ENCODE results near the gene LMNTD2.
A peak's percentile ranks its signal among the peaks of the same experiment; 100 is the strongest.

The LMNTD2 gene

DNA sequence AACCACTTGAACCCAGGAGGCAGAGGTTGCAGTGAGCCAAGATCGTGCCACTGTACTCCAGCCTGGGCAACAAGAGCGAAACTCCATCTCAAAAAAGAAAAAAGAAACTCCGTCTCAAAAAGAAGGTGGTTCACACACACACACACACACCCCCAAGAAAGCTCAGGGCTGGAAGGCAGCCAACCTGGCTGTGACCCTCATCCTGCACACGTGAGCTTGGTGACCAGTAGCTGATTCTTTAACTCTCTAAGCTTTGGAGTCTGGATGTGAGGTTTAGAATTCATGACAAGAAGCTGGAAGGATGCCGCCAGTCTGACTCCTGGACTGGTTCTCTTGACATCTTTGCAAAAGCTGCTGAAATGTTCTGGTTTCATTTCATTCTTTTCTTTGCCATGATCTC, 51.6 kb downstream of the LMNTD2 start:
- Histone ChIP-seq H3K36me3 (ENCODE audit: control insufficient read depth, insufficient read depth, low read length) (no peaks in the 10 kb centered on the region), H3K4me3 (ENCODE audit: insufficient read depth, low read depth, low read length) (no peak overlapping the region), H3K27me3 (ENCODE audit: control insufficient read depth, insufficient read depth, low read length, poor library complexity, severe bottlenecking) (peaks cover 10% of the 10 kb centered on the region), H3K4me1 (ENCODE audit: control insufficient read depth, insufficient read depth, low read length) (peaks cover 11% of the 10 kb centered on the region), H3K9me3 (ENCODE audit: control insufficient read depth, low read length) (no peaks in the 10 kb centered on the region), H3K27ac (ENCODE audit: insufficient read depth, low read depth, low read length, poor library complexity, severe bottlenecking) (no peak overlapping the region)
- WGBS, 2 experiments, result 94% methylated on average over 5 of the region's 5 CpGs

DNA sequence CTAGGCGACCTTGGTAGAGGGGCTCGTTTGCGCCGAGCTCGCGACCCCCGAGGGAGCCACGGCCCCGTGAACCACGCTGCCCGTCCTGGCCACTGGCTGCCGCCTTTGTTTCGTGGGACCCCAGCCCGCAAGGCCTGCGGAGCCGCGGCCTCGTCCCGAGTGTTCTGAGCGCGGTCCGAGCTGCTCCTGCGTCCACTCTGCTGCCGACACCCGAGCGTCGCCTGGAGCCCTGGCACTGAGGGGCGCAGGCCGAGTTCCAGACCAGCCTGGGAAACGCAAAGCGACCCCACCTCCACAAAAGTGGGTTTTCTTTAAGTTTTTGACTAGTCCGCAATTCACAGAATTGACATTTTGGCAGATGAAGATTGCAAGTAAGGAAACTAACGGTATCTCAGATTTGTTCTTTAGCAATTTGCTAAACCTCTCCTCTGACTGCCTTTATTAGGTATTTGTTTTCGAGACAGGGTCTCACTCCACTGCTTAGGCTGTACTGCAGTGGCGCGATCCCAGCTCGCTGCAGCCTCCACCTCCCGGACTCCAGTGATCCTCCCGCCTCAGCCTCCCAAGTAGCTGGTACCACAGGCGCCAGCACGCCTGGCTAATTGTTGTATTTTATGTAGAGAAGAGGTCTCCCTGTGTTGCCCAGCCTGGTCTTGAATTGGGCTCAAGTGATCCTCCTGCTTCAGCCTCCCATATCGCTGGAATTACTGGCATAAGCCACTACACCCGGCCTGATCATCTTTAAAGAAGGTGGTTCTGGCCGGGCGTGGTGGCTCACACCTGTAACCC, 52.6 kb downstream of the LMNTD2 start:
- peak overlapping the region; percentile 26 for H3K27ac ChIP-seq (ENCODE audit: insufficient read depth, low read depth, low read length, poor library complexity, severe bottlenecking)

DNA sequence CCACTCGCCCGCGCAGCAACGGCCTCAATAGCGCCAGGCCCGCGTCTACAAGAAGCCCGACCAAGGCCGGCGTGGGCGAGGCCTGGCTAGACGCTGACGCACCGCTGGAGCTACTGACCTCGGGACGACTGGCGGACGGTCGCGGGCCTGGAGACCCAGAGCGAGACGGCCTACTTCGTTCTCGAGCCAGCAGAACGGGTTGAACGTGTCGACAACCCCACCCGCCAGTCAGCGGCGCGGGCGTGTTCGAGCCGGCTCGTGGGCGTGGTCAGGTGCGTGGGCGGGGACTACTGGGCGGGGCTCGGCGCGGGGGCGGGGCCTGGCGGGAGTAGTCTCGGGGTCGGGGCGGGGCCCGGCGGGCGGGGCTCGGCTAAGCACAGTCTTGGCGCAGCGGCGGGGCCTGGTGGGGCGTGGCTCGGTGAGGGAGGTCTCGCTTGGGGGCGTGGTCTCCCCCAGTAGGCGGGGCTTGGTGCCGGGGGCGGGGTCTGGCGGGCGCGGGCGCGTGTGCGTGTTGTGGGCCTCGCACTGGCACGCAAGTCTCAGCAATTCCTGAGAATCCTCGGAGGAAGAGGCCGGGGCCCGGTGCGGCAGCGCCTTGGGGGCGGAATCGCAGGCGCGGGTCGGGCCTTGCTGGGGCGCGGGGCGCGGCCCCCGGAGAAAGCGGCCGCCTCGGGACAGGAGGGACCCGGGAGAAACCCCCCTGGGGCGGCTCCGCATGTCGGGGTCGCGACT, 53.4 kb downstream of the LMNTD2 start, which contains the start of gene RNH1:
TSS of gene RNH1 (minus strand) at position 248 of the 732 bp plus-strand sequence. CDS start 5,080 bp downstream, outside the sequence.
- H3K27ac ChIP-seq (ENCODE audit: insufficient read depth, low read depth, low read length, poor library complexity, severe bottlenecking), result peak within 1 kb of the TSS; percentile 92
- H3K27me3 ChIP-seq (ENCODE audit: control insufficient read depth, insufficient read depth, low read length, poor library complexity, severe bottlenecking), result peaks cover 10% of the 10 kb centered on the region
- no peaks in the 10 kb centered on the region for H3K36me3 ChIP-seq (ENCODE audit: control insufficient read depth, insufficient read depth, low read length)
- peaks cover 11% of the 10 kb centered on the region for H3K4me1 ChIP-seq (ENCODE audit: control insufficient read depth, insufficient read depth, low read length)
- no peaks in the 10 kb centered on the region for H3K9me3 ChIP-seq (ENCODE audit: control insufficient read depth, low read length)
- H3K4me3 ChIP-seq (ENCODE audit: insufficient read depth, low read depth, low read length), result peak within 1 kb of the TSS; percentile 64
- 0% methylated on average over 93 of the region's 93 CpGs for WGBS, 2 experiments

More for the DNA sequence above, 52.6 kb downstream of the LMNTD2 start:
- 40% methylated on average over 45 of the region's 45 CpGs for WGBS, 2 experiments
- Histone ChIP-seq H3K27me3 (ENCODE audit: control insufficient read depth, insufficient read depth, low read length, poor library complexity, severe bottlenecking) (peaks cover 10% of the 10 kb centered on the region), H3K9me3 (ENCODE audit: control insufficient read depth, low read length) (no peaks in the 10 kb centered on the region), H3K36me3 (ENCODE audit: control insufficient read depth, insufficient read depth, low read length) (no peaks in the 10 kb centered on the region), H3K4me3 (ENCODE audit: insufficient read depth, low read depth, low read length) (peak overlapping the region; percentile 64), H3K4me1 (ENCODE audit: control insufficient read depth, insufficient read depth, low read length) (peaks cover 11% of the 10 kb centered on the region)

DNA sequence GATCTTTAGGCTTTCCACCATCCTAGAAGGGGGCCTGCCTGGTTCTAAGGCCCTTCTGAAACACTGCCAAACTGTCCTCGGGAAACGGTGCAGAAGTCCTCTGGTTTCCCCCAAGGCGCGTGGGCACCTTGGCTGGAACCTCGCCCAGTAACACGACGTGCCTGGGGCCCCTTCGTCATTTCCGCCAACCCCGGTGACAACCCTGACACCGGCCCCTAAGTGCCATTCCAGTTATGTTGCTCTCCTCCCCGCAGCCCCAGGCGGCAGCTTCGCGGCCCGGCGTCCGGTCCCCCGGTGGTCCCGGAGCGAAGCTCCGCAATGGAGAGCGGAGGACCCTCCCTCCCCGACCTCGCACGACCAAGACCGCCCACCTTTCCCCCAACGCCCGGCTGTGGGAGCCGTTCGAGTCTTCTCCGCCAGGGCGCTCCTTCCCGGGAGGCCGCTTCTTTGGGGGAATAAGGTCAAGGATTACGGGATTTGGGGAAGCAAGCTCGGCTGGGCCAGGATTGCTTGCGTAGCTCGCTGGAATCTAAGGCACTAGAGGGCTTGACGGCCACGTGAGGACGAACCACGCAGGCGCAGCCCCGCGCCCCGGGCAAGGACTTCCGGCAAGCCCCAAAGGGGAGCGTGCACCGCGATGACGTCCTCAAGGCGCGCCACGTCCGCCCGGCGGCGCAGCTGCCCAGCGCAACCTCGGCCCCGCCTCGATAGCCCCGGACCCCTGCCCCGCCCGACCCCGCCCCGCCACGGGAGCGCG, 54.1 kb downstream of the LMNTD2 start:
- H3K27ac ChIP-seq (ENCODE audit: insufficient read depth, low read depth, low read length, poor library complexity, severe bottlenecking), result peak overlapping the region; percentile 92
- H3K9me3 ChIP-seq (ENCODE audit: control insufficient read depth, low read length), result no peaks in the 10 kb centered on the region
- WGBS, 2 experiments, result 0 to 1% methylated on average over 71 of the region's 71 CpGs
- peaks cover 10% of the 10 kb centered on the region for H3K27me3 ChIP-seq (ENCODE audit: control insufficient read depth, insufficient read depth, low read length, poor library complexity, severe bottlenecking)
- H3K4me3 ChIP-seq (ENCODE audit: insufficient read depth, low read depth, low read length), result peak overlapping the region; percentile 64
- H3K36me3 ChIP-seq (ENCODE audit: control insufficient read depth, insufficient read depth, low read length), result no peaks in the 10 kb centered on the region
- peaks cover 11% of the 10 kb centered on the region for H3K4me1 ChIP-seq (ENCODE audit: control insufficient read depth, insufficient read depth, low read length)

DNA sequence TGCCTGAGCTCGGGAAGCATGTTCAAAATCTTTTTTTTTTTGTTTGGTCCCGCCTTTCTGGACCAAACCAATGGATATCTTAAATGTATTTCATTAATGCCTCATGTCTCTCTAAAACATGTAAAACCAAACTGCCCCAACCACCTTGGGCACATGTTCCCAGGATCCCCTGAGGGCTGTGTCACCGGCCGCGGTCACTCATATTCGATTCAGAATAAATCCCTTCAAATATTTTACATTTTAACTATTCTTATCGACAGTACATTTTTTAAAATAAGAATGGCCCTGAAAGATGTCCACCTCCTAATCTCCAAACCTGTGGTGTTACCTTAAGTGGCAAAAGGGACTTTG, 55.6 kb downstream of the LMNTD2 start:
- peaks cover 11% of the 10 kb centered on the region for H3K4me1 ChIP-seq (ENCODE audit: control insufficient read depth, insufficient read depth, low read length)
- H3K36me3 ChIP-seq (ENCODE audit: control insufficient read depth, insufficient read depth, low read length), result peaks cover under 1% of the 10 kb centered on the region
- H3K27ac ChIP-seq (ENCODE audit: insufficient read depth, low read depth, low read length, poor library complexity, severe bottlenecking), result no peak overlapping the region
- H3K27me3 ChIP-seq (ENCODE audit: control insufficient read depth, insufficient read depth, low read length, poor library complexity, severe bottlenecking), result peaks cover 10% of the 10 kb centered on the region
- no peak overlapping the region for H3K4me3 ChIP-seq (ENCODE audit: insufficient read depth, low read depth, low read length)
- WGBS, 2 experiments, result 84 to 89% methylated on average over 7 of the region's 7 CpGs
- H3K9me3 ChIP-seq (ENCODE audit: control insufficient read depth, low read length), result no peaks in the 10 kb centered on the region
